Neutrophil (primary cell): ENCODE measurements around the gene EDN3.

Source experiments
- H3K27ac ChIP-seq: fragments of 200-600 bp; sonication (generic); 2 replicates; pipeline ENCODE4 v1.5.1; 2016; ENCODE audit warnings: mild to moderate bottlenecking, moderate library complexity
- H3K27me3 ChIP-seq: fragments of 200-600 bp; sonication (generic); 2 replicates; pipeline ENCODE4 v1.6.0; 2016; ENCODE audit warnings: mild to moderate bottlenecking
- H3K36me3 ChIP-seq: fragments of 200-600 bp; sonication (generic); 2 replicates; pipeline ENCODE4 v1.5.1; 2017
- H3K4me1 ChIP-seq, 2 experiments: fragments of 200-600 bp in 1 of 2; sonication (generic) in 1 of 2; 1 replicate in 1 of 2; 2 replicates in 1 of 2; pipeline versions ENCODE4 v1.5.1 to v1.6.1; 2013 to 2016; ENCODE audit warnings: low read depth in 1 of 2, low read length in 1 of 2, mild to moderate bottlenecking in 1 of 2, moderate library complexity in 1 of 2; ENCODE audit not compliant: control insufficient read depth in 1 of 2, insufficient read depth in 1 of 2
- H3K4me3 ChIP-seq, 2 experiments: fragments of 200-600 bp in 1 of 2; sonication (generic) in 1 of 2; 1 replicate in 1 of 2; 2 replicates in 1 of 2; pipeline ENCODE4 v1.5.1; 2013 to 2016; ENCODE audit warnings: low read depth in 1 of 2, low read length in 1 of 2, mild to moderate bottlenecking in 1 of 2, moderate library complexity in 1 of 2
- H3K9me3 ChIP-seq: fragments of 200-600 bp; sonication (generic); 2 replicates; pipeline ENCODE4 v1.5.1; 2016
- CTCF ChIP-seq: fragments of 200-600 bp; sonication (generic); IDR thresholded peaks from 2 replicates; pipeline ENCODE4 v1.5.1; 2016; ENCODE audit warnings: antibody characterized with exemption

Gene EDN3

GRCh38 chr20:59259946-59260345 lies 40.5 kb upstream of the EDN3 start:
- Histone ChIP-seq H3K9me3 (no peaks in the 10 kb centered on the region), H3K36me3 (no peaks in the 10 kb centered on the region), H3K27me3 (no peaks in the 10 kb centered on the region), H3K4me3 (no peak overlapping the region), H3K4me1 (peaks cover 3 to 26% of the 10 kb centered on the region in 2 experiments), H3K27ac (no peak overlapping the region)
- no peak for TF ChIP-seq CTCF

GRCh38 chr20:59265298-59265697 lies 35.1 kb upstream of the EDN3 start:
- Histone ChIP-seq H3K27me3 (no peaks in the 10 kb centered on the region), H3K4me1 (peaks cover 0 to 3% of the 10 kb centered on the region in 2 experiments), H3K4me3 (no peak overlapping the region), H3K9me3 (no peaks in the 10 kb centered on the region), H3K36me3 (no peaks in the 10 kb centered on the region), H3K27ac (no peak overlapping the region)
- no peak for TF ChIP-seq CTCF

GRCh38 chr20:59268870-59269269 lies 31.5 kb upstream of the EDN3 start:
- no peak overlapping the region for H3K27ac ChIP-seq
- TF ChIP-seq CTCF, result no peak
- no peaks in the 10 kb centered on the region for H3K9me3 ChIP-seq
- no peaks in the 10 kb centered on the region for H3K36me3 ChIP-seq
- no peaks in the 10 kb centered on the region for H3K27me3 ChIP-seq
- no peaks in the 10 kb centered on the region for H3K4me1 ChIP-seq
- no peak overlapping the region for H3K4me3 ChIP-seq

GRCh38 chr20:59269411-59270025 lies 30.9 kb upstream of the EDN3 start:
- Histone ChIP-seq H3K9me3 (no peaks in the 10 kb centered on the region), H3K4me3 (no peak overlapping the region), H3K4me1 (no peaks in the 10 kb centered on the region), H3K27ac (no peak overlapping the region), H3K36me3 (no peaks in the 10 kb centered on the region), H3K27me3 (no peaks in the 10 kb centered on the region)
- TF ChIP-seq CTCF, result no peak

GRCh38 chr20:59270380-59270779 lies 30.0 kb upstream of the EDN3 start:
- H3K27ac ChIP-seq, result no peak overlapping the region
- no peaks in the 10 kb centered on the region for H3K4me1 ChIP-seq
- no peaks in the 10 kb centered on the region for H3K9me3 ChIP-seq
- TF ChIP-seq CTCF, result no peak
- no peaks in the 10 kb centered on the region for H3K27me3 ChIP-seq
- H3K36me3 ChIP-seq, result no peaks in the 10 kb centered on the region
- no peak overlapping the region for H3K4me3 ChIP-seq
